Smooth muscle cell (in vitro differentiated cells): ENCODE measurements around the gene PI4KA. TPM values are rescaled to one million over a fixed set of nuclear protein-coding genes. Genes with fewer than 3 reads are reported as not detected.

ENCODE experiments used
- polyA plus RNA-seq: library from polyadenylated mRNA; unstranded; fragments of >200 nt; fragmentation: Nextera tagmentation; extraction: Ambion mirVana; gene quantifications from 2 replicates; pipeline ENCODE4 v1.2.1, GENCODE V29; 2016
- total RNA-seq: library from RNA; depleted of rRNA; stranded (reverse); fragments of >200 nt; gene quantifications from 2 replicates; pipeline ENCODE4 v1.2.3, GENCODE V29; 2014

The PI4KA gene
- total and polyA plus RNA-seq, 2 experiments from 2014 or later: 23.5 to 33.2 TPM

Other genes starting within 250 kb of the PI4KA start
- gene SERPIND1, start 84.7 kb downstream of the PI4KA start, total RNA-seq: not detected in 2 replicates
- 0.10 TPM in 1 of 2 replicates, not detected in the other for gene SERPIND1, start 84.7 kb downstream of the PI4KA start, polyA plus RNA-seq
- 8.1 and 9.4 TPM in 2 replicates for gene SNAP29, start 196 bp upstream of the PI4KA start, total RNA-seq
- gene SNAP29, start 196 bp upstream of the PI4KA start, polyA plus RNA-seq: 28.8 and 32.1 TPM in 2 replicates
- gene CRKL, start 58.6 kb upstream of the PI4KA start, total RNA-seq: 40.9 TPM in 2 replicates
- 25.1 and 26.6 TPM in 2 replicates for gene CRKL, start 58.6 kb upstream of the PI4KA start, polyA plus RNA-seq
- 0.85 and 0.94 TPM in 2 replicates for gene AIFM3, start 108.4 kb upstream of the PI4KA start, total RNA-seq
- gene AIFM3, start 108.4 kb upstream of the PI4KA start, polyA plus RNA-seq: 0.13 TPM in 1 of 2 replicates, not detected in the other
- 28.1 and 34.2 TPM in 2 replicates for gene LZTR1, start 123.5 kb upstream of the PI4KA start, total RNA-seq
- gene LZTR1, start 123.5 kb upstream of the PI4KA start, polyA plus RNA-seq: 43.9 and 49.7 TPM in 2 replicates
- 16.6 and 28.0 TPM in 2 replicates for gene THAP7, start 143.3 kb upstream of the PI4KA start, total RNA-seq
- gene THAP7, start 143.3 kb upstream of the PI4KA start, polyA plus RNA-seq: 26.8 and 38.6 TPM in 2 replicates
- 0.13 and 0.45 TPM in 2 replicates for gene P2RX6, start 156.4 kb upstream of the PI4KA start, total RNA-seq
- gene P2RX6, start 156.4 kb upstream of the PI4KA start, polyA plus RNA-seq: 0.89 and 1.2 TPM in 2 replicates
- gene SLC7A4, start 173.8 kb upstream of the PI4KA start, total RNA-seq: 0.09 and 1.5 TPM in 2 replicates
- 0.30 and 1.7 TPM in 2 replicates for gene SLC7A4, start 173.8 kb upstream of the PI4KA start, polyA plus RNA-seq
- not detected in 2 replicates for gene LRRC74B, start 187.1 kb upstream of the PI4KA start, total RNA-seq
- 0.48 TPM in 1 of 2 replicates, not detected in the other for gene LRRC74B, start 187.1 kb upstream of the PI4KA start, polyA plus RNA-seq